ENCODE results near the gene BNIP5.
"Not testable (repeated sequence)": the region's sequence is repeated elsewhere in the genome, so short reads cannot be mapped to it uniquely, and the experiment has no call there.

Gene BNIP5

DNA sequence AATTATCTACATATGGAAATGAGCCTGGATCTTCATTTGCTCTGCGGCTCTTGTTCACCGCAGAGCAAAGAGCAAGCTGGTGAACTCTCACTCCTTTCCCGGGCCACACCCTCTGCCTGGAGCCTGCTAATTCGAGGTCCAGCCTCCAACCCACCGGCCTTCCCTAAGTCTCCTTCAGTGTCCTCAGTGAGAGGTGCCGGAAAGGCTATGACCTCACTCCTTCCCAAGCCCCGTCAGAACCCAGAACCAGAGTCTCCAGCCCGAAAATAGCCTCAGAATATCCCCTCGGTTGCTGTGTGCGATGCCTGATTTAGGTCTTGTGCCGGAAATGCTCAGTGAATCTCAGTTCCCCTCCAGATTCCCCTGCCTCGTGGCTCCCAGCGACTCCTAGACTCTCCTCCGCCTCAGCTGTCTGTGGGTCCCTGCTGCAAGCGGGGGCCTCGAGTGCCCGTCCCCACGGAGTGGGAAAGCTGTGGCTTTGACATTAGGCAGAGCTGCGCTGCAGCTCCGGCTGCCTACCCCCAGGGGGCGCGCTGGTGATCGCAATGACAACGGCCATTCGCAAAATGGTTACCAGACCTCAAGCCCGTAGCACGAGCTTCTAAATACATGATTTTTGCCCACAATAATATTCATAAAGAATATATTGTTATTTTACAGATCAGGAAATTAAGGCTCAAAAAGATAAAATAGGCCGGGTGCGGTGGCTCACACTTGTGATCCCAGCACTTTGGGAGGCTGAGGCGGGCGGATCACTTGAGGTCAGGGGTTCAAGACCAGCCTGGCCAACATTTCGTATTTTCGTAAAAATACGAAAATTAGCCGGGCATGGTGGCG lies 4.1 kb upstream of the BNIP5 start:
- DNase-seq = peak; percentile 63

DNA sequence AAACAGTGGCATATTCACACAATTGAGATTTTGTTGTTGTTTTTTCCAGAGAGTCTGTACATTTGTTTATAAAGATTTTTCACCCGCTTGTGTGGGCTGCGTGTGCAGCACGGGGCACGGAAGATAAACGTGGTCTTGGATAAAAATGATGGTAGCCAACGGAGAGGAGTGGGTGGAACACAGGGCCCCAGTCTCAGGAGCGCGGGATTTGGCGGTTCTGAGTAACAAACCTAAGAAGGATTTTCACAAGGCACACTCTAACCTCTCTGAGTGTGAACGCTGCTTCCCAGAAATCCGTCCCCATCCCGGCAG lies 3.6 kb upstream of the BNIP5 start:
- DNase-seq = no peak

DNA sequence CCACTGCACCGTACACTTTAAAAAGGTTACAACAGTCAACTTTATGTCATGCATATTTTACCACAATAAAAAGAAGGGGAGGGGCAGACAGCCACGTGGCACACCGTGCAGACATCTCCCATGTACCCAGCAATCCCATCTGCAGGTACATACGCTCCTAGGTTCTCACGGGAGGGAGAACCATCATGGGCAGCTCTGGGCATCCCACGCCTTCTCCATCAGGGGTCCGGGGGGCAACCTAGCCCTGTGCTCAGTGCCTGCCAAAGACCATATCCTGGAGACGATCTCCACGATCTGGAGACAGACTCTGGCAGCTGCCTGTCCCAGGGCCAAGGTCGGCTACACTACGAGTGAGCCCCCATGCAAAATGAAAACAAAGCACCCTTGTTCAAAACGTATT lies 2.5 kb upstream of the BNIP5 start:
- no peak for DNase-seq

DNA sequence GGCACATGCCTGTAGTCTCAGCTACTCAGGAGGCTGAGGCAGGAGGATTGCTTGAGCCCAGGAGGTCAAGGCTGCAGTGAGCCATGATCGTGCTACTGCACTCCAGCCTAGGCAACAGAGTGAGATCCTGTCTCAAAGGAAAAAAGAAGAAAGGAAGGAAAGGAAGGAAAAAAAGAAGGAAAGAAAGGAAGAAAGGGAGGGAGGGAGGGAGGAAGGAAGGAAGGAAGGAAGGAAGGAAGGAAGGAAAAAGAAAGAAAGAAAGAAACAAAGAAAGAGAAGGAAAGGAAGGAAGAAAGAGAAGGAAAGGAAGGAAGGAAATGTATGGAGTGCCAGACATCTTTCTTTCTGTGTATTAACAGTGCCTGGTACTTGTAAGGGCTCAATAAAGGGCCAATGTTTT lies 1.5 kb upstream of the BNIP5 start:
- DNase-seq = not testable (repeated sequence)

DNA sequence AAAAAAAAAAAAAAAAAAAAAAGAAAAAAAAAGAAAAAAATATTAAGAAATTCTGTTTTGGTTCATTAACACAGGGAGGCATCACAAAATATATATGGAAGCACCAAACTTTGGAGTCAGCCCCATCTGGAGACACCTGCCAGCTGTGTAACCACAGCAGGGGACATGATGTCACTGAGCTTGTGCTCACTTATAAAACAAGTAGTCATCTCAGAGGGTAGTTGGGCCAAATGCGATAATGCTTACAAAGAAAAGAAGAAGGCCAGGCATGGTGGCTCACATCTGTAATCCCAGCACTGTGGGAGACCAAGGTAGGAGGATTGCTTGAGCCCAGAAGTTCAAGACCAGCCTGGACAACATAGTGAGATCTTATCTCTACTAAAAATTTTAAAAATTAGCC lies 1.1 kb upstream of the BNIP5 start:
- DNase-seq = no peak

DNA sequence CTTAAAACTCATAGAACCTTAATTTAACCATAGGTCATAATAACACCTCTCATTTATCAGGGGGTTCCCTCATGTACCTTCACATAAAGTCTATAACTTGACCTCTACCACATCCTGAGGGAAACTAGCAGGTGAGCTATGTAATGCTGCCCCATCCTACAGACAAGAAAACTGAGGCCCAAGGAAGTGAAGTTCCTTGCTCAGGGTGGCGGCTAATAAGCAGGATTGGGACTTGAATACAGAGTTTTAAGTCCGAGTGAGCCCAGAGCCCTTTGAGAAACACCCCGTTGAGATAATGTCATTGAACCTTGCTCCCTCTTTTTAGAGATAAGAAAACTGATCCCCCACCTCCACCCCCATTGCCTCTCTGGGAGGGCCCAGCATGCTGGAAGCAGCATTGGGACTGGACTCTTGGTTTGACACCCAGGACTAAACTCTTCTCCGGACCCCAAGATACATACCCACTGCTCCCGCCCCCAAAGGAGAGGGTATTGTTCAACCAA lies 429 bp downstream of the BNIP5 start:
- no peak for DNase-seq

DNA sequence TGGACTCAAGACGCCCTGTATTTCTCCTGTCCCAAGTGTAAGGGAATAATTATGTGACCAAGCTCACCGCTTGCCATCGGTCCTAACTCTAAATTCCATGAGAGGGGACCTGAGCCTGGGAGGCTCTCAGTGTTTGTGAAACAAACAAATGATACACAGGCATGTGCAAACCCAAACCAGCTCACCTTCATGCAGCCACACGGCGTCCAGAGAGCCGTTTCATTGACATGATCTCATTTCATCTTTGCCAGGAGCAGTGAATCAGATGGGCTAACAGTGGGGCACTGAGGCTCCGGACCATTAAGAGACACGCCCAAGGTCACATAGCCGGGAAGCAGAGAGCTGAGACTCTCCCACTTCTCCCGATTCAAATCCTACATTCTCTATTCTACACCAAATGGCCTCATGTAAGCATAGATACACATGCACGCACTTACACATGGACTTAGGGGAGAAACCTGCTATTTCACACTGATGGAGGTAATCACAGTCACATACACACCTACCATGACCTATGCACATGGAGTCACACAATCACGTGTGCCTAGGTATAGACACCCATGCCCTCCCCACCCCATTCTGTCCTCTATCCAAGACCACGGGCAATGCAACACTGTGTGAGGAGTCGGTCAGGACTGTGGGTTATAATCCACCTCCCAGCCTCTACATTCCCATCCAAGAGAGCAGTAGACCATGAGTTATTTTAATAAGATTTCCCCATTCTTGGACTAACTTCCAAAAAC lies 1.1 kb downstream of the BNIP5 start:
- DNase-seq = no peak

DNA sequence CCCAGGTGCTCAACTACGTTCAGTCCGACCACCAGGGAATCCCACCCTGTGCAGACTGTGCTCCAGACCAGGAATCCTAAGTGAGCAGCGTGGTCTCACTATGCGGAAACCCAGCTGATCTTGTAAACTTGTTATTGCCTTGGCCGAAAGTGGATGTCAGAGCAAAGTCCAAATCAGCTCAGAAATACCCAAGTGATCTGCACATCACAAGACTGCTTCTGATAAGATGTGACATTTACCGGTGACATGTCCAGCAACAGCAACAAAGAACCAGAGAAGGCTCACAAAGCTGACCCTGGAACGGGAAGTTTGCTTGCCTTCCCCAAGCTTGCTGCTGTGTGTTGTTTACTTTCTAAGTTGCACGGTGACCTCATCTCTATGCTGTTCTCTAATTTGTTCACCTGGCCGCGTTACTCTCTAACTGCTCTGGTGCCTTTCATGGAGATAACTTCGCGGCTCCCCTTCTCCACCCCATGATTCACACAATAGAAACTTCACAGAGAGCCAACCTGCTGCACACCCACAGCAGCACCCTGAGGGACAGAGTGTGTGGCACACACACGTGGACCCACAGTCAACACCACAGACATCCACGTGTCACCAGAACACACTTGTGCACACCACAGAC lies 1.7 kb downstream of the BNIP5 start:
- DNase-seq = no peak

DNA sequence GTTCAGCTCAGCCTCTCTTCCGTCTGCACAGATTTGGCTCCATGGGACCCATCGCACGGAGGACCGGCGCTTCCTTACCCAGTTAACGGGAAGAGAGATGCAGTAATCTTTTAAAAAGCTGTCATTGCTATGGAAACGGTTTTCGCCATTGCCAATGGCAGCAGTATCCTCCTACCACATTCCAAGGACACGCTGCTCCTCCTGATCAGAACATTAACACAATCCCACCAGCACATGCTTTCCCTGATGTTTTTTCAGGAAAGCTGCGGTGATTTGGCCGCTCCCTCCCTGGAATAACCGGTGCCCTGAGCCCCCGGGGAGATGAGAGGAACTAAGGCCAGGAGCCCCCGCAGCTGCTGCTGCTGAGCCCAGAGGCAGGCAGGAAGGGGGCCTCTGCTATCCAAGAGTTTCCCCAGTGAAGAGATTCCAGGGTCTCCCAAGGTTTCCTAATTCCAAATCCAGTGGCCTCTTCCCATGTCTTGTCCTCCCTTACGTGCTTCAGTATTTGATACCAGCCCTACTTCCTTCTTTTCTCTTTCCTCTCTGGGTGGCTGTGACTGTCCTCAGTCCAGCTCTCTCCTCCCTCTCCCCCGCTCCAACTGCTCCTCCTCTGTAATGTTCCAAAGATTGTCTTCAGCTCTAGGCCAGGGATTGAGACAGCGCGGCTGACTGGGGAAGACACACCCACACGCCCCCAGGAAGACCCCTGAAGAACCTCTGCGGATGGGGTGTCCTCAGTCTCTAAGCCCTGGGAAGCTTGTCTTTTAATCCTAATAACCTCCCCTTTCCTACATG lies 2.6 kb downstream of the BNIP5 start:
- peak; percentile 20 for DNase-seq

DNA sequence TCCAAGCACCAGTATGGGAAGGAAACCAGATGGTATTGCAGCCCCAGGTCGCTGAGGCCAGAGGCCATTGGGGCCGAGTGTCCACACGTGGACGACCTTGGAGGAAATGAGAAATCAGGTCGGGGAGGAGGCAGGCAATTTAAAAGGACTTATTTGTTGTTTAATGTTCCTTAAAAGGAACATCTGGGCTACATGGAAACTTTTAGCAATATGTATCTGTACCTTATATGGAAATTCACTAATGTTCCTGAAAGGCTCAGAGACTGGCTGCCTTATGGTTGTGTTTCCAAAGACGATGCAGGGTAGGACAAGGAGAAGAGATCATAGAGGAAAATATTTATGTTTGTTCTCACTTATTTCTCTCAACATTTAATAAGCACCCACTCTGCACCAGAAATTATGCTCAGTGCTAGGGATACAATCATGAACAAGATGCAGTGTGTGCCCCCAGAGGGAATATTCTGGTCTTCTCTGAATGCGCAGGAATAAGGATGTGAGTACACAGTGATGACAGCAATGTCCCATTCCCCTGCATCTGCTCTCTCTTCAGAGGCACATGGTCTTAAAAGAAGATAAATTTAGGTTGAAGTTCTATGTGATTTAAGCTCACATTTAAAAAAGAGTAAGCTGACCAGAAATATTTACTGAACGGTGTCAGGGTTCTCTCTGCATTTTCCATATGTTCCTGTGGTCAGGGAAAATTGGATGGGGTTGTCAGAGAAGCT lies 3.4 kb downstream of the BNIP5 start:
- no peak for DNase-seq

DNA sequence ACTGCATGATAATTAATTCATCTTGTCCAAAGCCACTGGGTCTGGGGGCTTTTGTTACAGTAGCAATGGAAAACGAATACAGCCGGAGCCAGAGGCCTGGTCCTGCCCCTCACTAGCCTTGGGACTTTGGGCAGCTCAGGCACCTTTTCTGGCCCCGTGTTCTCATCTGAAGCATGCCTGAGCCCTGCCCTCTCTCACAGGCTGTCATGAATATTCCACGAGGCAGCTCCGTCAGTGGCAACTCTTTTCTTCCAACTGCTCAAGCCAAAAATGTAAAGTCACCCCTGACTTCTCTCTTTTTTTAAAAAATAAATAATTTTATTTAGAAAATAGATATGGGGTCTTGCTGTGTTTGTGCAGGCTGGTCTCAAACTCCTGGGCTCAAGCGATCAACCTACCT lies 5.3 kb downstream of the BNIP5 start:
- no peak for DNase-seq

DNA sequence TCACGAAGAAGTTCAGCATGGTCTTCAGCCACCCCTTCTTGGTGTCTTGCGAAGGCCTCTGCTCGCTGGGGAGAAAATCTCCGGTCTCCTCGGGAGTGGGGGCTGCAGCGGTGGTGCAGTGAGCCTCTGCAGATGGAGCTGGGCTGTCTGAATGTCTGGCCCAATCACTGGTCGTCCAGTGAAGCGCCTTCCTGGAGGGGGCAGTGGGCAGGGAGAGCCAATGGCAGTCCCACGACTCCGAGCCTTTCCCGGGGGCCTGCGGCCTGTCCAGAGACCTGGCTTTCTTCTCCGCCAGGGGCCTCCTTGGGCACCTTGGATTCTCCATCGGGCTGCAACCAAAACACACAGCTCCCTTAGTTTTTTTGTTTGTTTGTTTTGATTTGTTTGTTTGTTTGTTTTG lies 6.3 kb downstream of the BNIP5 start:
- DNase-seq = no peak

DNA sequence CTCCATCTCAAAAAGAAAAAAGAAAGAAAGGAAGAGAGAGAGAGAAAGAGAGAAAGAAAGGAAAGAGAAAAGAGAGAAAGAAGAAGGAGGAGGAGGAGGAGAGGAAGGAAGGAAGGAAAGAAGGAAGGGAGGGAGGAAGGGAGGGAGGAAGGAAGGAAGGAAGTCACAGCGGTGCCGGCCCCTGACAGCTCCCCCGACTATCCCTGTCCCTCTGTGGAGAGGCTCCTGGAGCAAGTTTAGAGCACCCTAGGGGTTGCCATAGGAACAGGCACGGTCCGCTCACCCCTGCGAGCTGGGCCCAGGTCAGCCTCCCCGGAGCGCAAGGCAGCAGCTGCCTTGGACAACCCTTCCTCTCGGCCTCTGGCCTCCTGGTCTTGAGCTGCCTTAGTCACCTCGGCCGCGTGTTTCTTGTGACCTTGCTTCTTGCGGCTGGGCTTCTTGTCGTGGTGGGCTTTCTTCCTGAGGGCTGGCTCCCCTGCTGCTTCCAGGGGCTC lies 6.8 kb downstream of the BNIP5 start:
- DNase-seq = no peak

DNA sequence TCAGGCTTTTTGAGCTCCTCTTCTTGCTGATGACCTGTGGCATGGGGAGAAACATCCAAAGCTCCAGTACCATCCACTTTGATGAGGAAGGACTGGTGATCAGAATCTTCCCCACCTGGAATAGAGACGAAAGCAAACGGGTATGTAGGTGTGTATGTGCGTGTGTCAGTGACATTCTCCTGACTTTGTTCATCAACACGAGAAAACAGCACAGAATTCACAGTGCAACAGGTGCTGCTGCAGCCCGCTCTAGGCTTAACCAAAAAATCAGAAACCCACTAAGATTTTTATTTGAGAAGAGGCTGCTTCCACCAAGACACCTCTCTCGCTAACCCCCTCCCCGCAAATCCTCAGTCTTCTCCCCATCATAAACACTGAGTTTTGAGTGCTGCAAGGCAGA lies 8.1 kb downstream of the BNIP5 start:
- DNase-seq = no peak

DNA sequence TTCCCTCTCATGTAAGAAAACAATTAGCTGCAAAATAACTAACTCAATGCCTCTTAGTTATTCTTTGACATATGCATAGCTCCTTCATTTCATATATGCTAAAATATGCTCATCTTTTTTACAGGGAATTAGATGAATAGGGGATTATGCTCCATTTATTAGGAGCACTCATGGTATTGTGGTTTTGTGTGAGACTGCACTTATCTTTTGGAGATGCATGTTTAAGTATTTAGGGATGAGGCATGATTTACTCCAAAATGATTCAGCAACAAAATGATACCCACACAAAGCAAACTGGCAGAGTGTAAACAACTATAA lies 8.8 kb downstream of the BNIP5 start:
- DNase-seq = no peak

DNA sequence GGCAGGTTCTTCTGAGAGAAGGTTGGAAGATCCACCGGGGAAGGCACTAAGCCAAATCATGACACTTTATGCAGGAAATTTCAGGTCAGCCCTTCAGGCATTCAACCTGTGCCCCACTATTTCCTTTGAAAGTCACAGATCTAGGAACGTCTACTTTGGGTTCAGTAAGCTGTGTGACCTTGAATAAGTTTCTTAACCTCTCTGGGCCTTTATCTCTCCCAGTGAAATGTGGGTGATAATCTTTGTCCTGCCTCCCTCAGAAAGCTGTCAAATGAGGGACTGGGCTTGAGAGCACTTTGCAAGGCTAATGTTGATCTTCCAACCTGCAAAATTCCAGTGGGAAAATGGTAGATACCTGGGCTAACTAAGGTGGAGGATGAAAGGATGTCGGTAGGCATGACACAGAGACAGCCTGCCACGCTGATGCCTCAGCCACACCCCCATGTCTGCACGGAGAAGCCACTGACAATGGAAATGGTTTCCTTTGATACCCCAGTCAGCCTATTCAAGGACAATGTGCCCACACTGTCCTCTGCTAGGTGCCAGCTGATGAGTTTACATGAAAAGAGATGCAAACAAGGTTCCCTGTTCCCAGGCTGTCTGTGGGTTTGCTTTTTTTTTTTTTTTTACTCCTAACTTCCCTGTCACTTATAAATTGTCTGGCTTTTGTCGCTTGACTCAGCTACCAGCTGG lies 9.3 kb downstream of the BNIP5 start:
- no peak for DNase-seq

DNA sequence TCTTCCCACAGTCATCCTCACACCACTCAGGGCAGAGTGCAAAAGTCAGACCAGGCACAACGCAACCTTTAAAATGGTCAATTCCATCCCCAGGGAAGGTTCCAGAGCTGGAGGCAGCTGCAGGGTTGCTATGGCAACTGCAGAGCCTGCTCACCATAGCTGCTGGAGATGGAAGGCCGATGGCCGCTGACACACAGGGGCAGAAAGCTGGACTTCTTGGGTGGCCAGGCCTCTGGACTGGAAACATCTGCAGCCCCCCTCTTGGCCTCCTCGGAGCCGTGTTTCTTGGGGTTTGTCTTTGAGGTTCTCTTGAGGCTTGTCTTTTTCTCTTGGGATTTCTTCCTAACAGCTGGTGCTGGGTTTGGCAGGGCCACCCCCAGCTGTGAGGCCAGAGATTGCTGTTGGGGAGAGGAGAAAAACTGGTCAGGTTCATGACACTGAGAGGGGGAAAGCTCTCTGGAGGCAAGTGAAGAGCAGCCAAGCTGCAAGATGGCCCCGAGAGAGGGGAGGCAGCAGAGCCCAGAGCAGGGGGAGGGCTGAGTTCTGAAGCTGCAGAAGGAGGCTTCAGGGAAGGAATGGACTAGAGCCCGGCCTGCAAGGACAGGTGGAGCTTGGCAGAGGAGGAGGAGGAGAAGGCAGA lies 10.2 kb downstream of the BNIP5 start:
- no peak for DNase-seq

DNA sequence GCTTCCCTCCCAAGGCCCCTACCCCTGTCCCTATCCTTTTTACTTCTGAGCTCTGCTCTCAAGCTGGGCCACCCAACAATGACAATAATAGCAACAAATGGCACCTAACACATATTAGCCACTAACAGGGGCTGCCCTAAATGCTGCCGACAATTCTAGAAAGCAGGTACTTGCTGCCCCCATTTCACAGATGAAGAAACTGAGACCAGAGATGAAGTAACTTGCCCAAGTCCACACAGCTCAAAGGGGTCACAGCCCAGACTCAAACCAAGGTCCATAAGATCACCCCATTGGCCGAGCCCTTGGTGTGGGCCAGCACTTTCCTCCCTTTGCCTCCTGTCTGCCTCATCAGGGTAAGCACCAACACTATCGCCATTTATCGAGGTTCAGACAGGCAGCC lies 12.0 kb downstream of the BNIP5 start:
- no peak for DNase-seq

DNA sequence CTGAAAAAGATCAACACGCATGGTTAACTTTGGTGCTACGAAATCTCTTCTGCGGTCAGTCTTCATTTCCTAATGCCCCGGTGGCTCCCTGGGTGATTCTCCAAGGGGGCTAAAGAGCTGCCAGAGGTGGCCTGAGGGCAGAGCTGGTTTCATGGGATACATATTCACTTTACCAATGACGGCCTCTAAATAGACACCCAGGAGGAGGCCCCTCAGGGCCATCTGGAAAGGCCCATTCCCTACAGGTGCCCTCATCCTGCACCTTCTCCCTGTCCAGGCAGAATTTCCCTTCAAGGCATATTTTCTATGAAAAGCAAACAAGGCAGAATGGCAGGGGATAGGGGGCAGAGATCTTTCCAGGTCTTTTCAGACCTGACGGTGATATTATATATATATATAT lies 12.5 kb downstream of the BNIP5 start:
- DNase-seq = no peak

DNA sequence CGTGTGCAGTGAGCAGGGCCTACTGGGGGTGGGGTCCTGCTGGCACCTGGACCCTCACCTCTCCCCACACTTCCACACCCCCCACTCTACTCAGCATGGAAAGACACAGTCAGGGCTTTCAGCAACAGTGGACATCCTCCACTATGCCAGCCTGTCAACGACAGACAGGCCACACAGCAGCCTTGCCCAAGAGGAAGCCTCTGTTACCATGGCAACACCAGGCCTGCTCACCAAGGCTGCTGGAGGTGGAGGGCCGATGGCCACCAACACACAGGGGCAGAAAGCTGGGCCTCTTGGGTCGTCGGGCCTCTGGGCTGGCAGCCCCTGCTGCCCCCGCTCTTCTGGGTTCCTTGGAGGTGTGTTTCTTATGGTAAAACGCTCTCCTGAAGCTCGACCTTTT lies 13.6 kb downstream of the BNIP5 start:
- DNase-seq = peak; percentile 21

DNA sequence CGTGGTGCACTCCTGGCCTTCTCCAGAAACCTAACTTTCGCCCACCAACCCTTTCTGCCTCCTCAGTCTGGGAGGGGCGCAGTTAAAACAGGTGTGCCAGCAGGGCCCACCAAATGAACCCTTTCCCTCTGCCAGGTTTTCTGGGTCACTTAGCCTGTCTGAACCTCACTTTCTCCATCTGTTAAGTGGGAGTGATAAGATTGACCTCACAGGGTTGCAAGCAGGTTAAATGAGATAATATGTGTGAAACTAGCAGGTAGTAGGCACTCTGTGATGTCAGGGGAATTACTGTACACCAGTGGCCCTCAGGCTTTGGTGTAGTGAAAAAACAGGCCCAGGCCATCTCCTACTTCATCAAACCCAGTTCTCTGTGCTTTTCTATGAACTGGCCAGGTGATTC lies 14.1 kb downstream of the BNIP5 start:
- no peak for DNase-seq
